PC-3 (cell line): ENCODE results near the gene NPIPB6.

Source experiments
- CTCF ChIP-seq: fragments of 300-600 bp; sonication (generic); conservative IDR thresholded peaks from 2 replicates; pipeline ENCODE4 v1.5.1; 2017; ENCODE audit warnings: antibody characterized with exemption, low read depth, mild to moderate bottlenecking, low read length
- EZH2phosphoT487 ChIP-seq: fragments of 300-600 bp; sonication (generic); IDR thresholded peaks from 2 replicates; pipeline ENCODE4 v1.6.1; 2018; ENCODE audit warnings: mild to moderate bottlenecking, antibody characterized with exemption, low read length, borderline replicate concordance

GRCh38 chr16:28300327-28300726 is 63.0 kb downstream of the NPIPB6 start:
- TF ChIP-seq CTCF (no peak), EZH2phosphoT487 (no peak)
